GM19372 (cell line): ENCODE data around the gene RPUSD4.

Experiments used
- ATAC-seq: cut with Tn5 transposase; IDR thresholded peaks from one replicate; pipeline ENCODE4 v1.9.1; 2021; ENCODE audit warnings: mild to moderate bottlenecking, low read depth, moderate library complexity; ENCODE audit not compliant: unreplicated experiment

RPUSD4 gene

GRCh38 chr11:126159719-126160344, 51.6 kb downstream of the RPUSD4 start:
- ATAC-seq = no peak

DNA sequence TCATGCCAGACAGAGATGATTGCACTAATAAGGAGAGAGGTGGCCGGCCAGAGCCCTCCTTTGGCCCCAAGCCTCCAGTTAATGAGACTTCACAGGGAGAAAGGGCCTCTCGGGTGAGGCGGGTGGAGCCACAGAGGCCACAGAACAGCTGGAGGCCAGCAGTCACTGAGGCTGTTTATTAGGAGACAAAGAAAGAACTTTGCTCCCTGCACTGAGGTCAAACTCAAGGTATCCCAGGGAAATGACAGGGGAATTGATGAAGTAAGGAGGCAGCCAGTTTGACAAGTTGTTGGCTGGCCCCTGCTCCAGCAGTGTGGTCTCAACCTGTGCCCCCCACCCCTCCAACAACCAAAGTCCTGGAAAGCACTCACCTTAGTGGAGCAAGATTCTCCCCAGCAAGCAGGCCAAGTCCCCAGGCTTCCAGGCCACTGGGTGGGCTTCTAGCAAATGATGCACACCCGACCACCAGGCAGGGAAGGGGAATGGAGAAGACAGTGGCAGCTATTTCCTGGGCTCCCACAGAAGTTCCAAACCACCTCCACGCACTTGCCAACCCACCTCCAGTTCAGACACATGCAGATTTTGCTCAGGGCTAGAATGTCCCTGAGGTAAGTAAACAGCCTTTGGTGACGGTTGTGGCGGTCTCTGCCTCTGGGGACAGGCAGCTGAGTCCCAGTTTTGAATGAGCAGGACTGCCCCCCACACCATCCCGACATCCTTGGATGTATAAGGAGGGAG, 53.2 kb downstream of the RPUSD4 start:
- no peak for ATAC-seq

- ATAC-seq = no peak
Measured at GRCh38 chr11:126157326-126158030, 54.0 kb downstream of the RPUSD4 start.

GRCh38 chr11:126156814-126157213, 54.6 kb downstream of the RPUSD4 start:
- no peak for ATAC-seq

DNA sequence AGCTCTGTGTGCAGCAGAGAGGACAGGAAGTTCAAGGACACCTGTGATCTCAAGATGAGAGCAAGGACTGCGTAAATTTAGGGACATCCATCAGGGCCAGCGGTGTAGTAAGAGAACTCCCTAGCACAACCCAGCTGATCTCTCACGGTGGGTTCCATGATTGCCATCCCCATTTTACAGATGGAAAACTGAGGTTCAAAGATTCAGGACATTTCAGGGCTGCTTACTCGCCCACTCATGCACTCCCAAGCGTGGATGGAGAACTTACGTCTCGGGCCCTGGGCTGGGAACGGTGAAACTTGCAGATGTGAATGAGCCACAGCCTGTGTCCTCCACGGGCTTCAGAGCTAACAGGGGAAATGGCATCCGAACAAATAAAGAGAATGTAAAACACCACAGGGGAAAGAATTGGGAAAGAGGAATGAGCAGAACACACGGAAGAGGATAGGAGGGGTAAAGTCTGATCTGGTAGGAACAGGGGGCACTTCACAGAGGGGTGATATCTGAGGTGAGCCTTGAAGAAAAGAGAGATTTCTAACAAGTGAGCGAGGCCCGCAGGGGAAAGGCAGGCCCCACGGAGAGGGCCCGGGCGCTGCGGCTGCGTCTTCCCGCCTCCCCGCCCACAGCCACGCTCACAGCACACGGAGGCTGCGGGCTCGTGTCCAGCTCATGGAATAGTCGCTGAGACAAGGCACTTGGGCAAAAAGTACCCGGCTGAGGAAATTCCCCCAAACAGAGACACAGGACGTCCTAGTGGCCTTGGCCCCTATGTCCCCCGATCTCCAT, 55.9 kb downstream of the RPUSD4 start:
- ATAC-seq = no peak

DNA sequence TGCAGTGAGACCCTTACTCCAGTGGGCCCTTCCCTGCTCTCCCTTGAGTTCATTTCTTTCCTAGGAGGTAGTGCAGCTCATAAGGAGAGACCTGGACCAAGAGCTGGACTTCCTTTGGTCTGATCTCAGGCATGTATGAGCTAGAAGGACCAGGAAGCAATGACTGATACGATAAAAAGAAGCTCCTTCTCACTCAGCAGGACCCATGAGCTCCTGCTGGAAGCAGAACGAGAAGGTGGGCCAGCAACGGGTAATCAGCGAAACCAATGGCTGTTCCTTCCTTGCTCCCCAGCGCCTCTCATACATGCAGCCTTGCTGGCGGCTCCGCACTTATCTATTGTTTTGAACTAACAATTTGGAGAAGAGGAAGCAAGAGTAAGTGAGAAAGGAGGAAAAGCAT, 56.8 kb downstream of the RPUSD4 start:
- no peak for ATAC-seq

GRCh38 chr11:126153972-126154371, 57.5 kb downstream of the RPUSD4 start:
- ATAC-seq = no peak

DNA sequence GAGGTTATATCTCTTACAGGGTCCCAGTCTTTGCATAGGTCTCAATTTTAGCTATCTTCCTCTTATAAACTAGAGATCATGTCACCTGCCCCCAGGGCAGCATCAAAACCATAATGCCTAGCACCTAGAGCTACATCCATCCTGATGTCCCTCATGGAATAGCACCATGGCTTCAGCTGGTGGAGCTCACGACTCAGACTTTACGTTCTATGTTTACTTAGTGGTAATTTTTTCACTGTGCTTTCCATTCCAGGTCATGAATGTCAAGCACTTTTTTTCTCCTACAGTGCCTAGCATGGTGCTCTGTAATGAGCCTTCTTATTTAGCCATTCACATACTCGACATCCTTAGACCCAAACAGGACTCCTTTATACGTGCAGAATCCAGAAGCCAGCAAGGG, 58.4 kb downstream of the RPUSD4 start:
- ATAC-seq = no peak

DNA sequence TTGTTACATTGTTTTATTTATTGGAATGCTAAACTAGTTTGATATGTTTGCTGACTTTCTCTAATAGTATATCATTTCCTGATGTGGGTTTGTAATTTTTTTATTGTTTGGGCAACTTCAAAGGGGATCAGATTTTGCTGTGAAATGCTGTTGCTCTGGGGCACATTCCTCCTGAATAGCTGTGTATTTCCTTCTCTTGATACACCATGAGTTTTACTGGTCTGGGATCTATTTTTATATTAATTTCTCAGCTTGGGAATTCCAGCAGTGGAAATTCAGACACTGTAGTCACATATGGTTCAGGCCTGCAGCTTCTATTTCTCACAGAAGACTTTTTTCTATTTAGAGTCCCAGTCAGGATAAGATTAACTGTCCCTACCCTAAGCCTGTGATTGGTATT, 58.9 kb downstream of the RPUSD4 start:
- ATAC-seq = no peak

DNA sequence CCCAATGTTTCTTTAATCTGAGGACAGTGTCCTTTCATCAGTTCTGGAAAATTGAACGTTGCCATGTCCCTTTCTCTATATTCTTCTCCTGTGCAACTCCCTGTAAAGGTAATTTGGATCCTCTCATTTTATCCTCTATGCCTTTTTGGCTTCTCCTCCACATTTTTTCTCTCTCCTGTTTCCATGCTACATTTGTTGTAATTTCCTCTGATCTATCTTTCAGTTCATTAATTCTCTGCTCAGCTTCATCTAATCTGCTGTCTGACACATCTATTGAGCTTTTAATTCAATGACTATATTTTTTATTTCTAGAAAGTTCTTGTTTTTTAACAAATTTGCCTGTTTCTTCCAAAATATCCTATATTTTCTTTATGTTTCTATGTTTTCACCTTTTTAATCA, 59.3 kb downstream of the RPUSD4 start:
- ATAC-seq = no peak
